T-helper 1 cell treated with Interleukin-12 subunit alpha and Interleukin-12 subunit beta and Interleukin-4 antibody, amounts not matched to agents 30 μg/mL and 1 μg/mL, for 36 hours (primary cell): Measurements from ENCODE around the gene GLYATL1.
"Not testable (repeated sequence)": the region's sequence is repeated elsewhere in the genome, so short reads cannot be mapped to it uniquely, and the experiment has no call there.

ENCODE experiments used
- H3K27ac Mint-ChIP-seq: one replicate; pipeline ENCODE4 v1.8.0; 2021; ENCODE audit warnings: mild to moderate bottlenecking, mixed read lengths
- H3K27me3 Mint-ChIP-seq: one replicate; pipeline ENCODE4 v1.8.0; 2021; ENCODE audit warnings: low read depth, mixed read lengths
- H3K36me3 Mint-ChIP-seq: one replicate; pipeline ENCODE4 v1.8.0; 2021; ENCODE audit warnings: low read depth, mixed read lengths
- H3K4me1 Mint-ChIP-seq: one replicate; pipeline ENCODE4 v1.8.0; 2021; ENCODE audit warnings: low read depth, mixed read lengths
- H3K4me3 Mint-ChIP-seq: one replicate; pipeline ENCODE4 v1.8.0; 2021; ENCODE audit warnings: mild to moderate bottlenecking, moderate library complexity, mixed read lengths
- H3K9me3 Mint-ChIP-seq: one replicate; pipeline ENCODE4 v1.8.0; 2021; ENCODE audit warnings: mixed read lengths

The GLYATL1 gene

GRCh38 chr11:58998480-58999290, 59.4 kb downstream of the GLYATL1 start:
- Mint-ChIP-seq H3K27ac (no peak overlapping the region), H3K27me3 (peaks cover 6% of the 10 kb centered on the region), H3K36me3 (no peaks in the 10 kb centered on the region), H3K4me1 (no peaks in the 10 kb centered on the region), H3K4me3 (no peak overlapping the region), H3K9me3 (no peaks in the 10 kb centered on the region)

- Mint-ChIP-seq H3K36me3 (no peaks in the 10 kb centered on the region), H3K4me3 (no peak overlapping the region), H3K27ac (no peak overlapping the region), H3K27me3 (peaks cover 6% of the 10 kb centered on the region), H3K9me3 (no peaks in the 10 kb centered on the region), H3K4me1 (no peaks in the 10 kb centered on the region)
Observed at GRCh38 chr11:58999291-58999680, 60.0 kb downstream of the GLYATL1 start.

- Mint-ChIP-seq H3K27me3 (peaks cover 6% of the 10 kb centered on the region), H3K4me3 (no peak overlapping the region), H3K36me3 (no peaks in the 10 kb centered on the region), H3K4me1 (no peaks in the 10 kb centered on the region), H3K27ac (no peak overlapping the region), H3K9me3 (no peaks in the 10 kb centered on the region)
Observed at GRCh38 chr11:59000003-59000402, 60.7 kb downstream of the GLYATL1 start.

GRCh38 chr11:59002006-59002405, 62.7 kb downstream of the GLYATL1 start:
- H3K9me3 Mint-ChIP-seq, H3K4me1 Mint-ChIP-seq, H3K27me3 Mint-ChIP-seq, H3K27ac Mint-ChIP-seq, H3K36me3 Mint-ChIP-seq, H3K4me3 Mint-ChIP-seq: not testable (repeated sequence)
